A673 (cell line): ENCODE results near the gene IRS1. TPM values are rescaled to one million over a fixed set of nuclear protein-coding genes. Genes with fewer than 3 reads are reported as not detected.

ENCODE experiments used
- BruUV-seq: library from RNA; stranded (reverse); fragments of 400-500 nt; replicated peaks from 2 replicates; lab custom pipeline; 2021; lab: Mats Ljungman, UMichigan
- CTCF ChIA-PET: fragments of 300-600 bp; sonication (Branson Sonifier 250); formaldehyde crosslinking; loops from one replicate; lab custom pipeline; 2022; ENCODE audit warnings: antibody characterized with exemption; lab: Charles Lee
- POLR2A ChIA-PET: fragments of 300-600 bp; sonication (Branson Sonifier 250); formaldehyde crosslinking; loops from one replicate; lab custom pipeline; 2022; ENCODE audit warnings: antibody characterized with exemption; ENCODE audit not compliant: low non-redundant PET; lab: Charles Lee
- DNase-seq: peaks from one replicate; pipeline ENCODE4 v3.0.0-alpha.2; 2015; ENCODE audit warnings: low spot score
- H3K27ac ChIP-seq: fragments of 200-600 bp; sonication (generic); 2 replicates; pipeline ENCODE4 v1.5.1; 2016; ENCODE audit warnings: mixed run types, low read depth, mild to moderate bottlenecking, mixed read lengths, antibody characterized with exemption, low read length; ENCODE audit not compliant: poor library complexity, severe bottlenecking
- H3K27me3 ChIP-seq: fragments of 200-600 bp; sonication (generic); replicated peaks from 2 replicates; pipeline ENCODE4 v1.6.1; 2017; ENCODE audit warnings: mixed run types, low read depth, mild to moderate bottlenecking, mixed read lengths, antibody characterized with exemption, low read length; ENCODE audit not compliant: insufficient read depth, poor library complexity
- H3K36me3 ChIP-seq: fragments of 200-600 bp; sonication (generic); 2 replicates; pipeline ENCODE4 v1.6.1; 2016; ENCODE audit warnings: mixed run types, mild to moderate bottlenecking, mixed read lengths, antibody characterized with exemption, low read length; ENCODE audit not compliant: insufficient read depth, poor library complexity, severe bottlenecking
- H3K4me1 ChIP-seq: fragments of 200-600 bp; sonication (generic); 2 replicates; pipeline ENCODE4 v1.6.1; 2017; ENCODE audit warnings: mixed run types, mild to moderate bottlenecking, mixed read lengths, antibody characterized with exemption, low read length; ENCODE audit not compliant: insufficient read depth, poor library complexity, severe bottlenecking
- H3K4me3 ChIP-seq: fragments of 200-600 bp; sonication (generic); 2 replicates; pipeline ENCODE4 v1.5.1; 2016; ENCODE audit warnings: low read depth, mixed run types, mild to moderate bottlenecking, mixed read lengths, low read length; ENCODE audit not compliant: poor library complexity, severe bottlenecking
- H3K9me3 ChIP-seq: fragments of 200-600 bp; sonication (generic); 2 replicates; pipeline ENCODE4 v1.6.1; 2016; ENCODE audit warnings: mixed run types, low read depth, mild to moderate bottlenecking, mixed read lengths, antibody characterized with exemption, low read length; ENCODE audit not compliant: poor library complexity, severe bottlenecking
- CTCF ChIP-seq: fragments of 300-800, 200-600 bp; sonication (generic); conservative IDR thresholded peaks from 2 replicates; pipeline ENCODE4 v1.5.1; 2017; ENCODE audit warnings: low read depth, mild to moderate bottlenecking, antibody characterized with exemption, low read length, moderate library complexity, mixed read lengths
- EZH2 ChIP-seq: fragments of 200-600 bp; sonication (generic); IDR thresholded peaks from 2 replicates; pipeline ENCODE4 v1.6.1; 2017; ENCODE audit warnings: borderline replicate concordance, low read depth, mild to moderate bottlenecking, mixed read lengths, antibody characterized with exemption, low read length; ENCODE audit not compliant: poor library complexity, severe bottlenecking
- intact Hi-C: fragments of 100-400 bp; cut with micrococcal nuclease; formaldehyde crosslinking; loops from one replicate; pipeline ENCODE4 v1.10.0; 2022; ENCODE audit not compliant: unreplicated experiment
- total RNA-seq: library from RNA; stranded (reverse); gene quantifications from 2 replicates; pipeline ENCODE4 v1.2.3, GENCODE V29; 2021

Gene IRS1
- total RNA-seq, 1 experiment from 2014 or later = 29.3 TPM

- no peak for TF ChIP-seq EZH2
- no peak for TF ChIP-seq CTCF
- Histone ChIP-seq H3K36me3 (no peaks in the 10 kb centered on the region), H3K27me3 (no peaks in the 10 kb centered on the region), H3K4me1 (peaks cover 10% of the 10 kb centered on the region), H3K27ac (no peak overlapping the region), H3K4me3 (no peak overlapping the region), H3K9me3 (no peaks in the 10 kb centered on the region)
- BruUV-seq = no TSS peak
- POLR2A ChIA-PET = no interaction called here
- DNase-seq = no peak
- CTCF ChIA-PET = no interaction called here
- intact Hi-C loops = no loop called here
Measured at GRCh38 chr2:226726546-226726945, 73.1 kb downstream of the IRS1 start.

GRCh38 chr2:226725126-226725860 lies 74.3 kb downstream of the IRS1 start:
- BruUV-seq = no TSS peak
- peaks cover 10% of the 10 kb centered on the region for H3K4me1 ChIP-seq
- ChIA-PET POLR2A (no interaction called here), CTCF (no interaction called here)
- TF ChIP-seq CTCF (no peak), EZH2 (no peak)
- no peak overlapping the region for H3K27ac ChIP-seq
- intact Hi-C loops = no loop called here
- H3K4me3 ChIP-seq = no peak overlapping the region
- DNase-seq = no peak
- H3K27me3 ChIP-seq = no peaks in the 10 kb centered on the region
- H3K9me3 ChIP-seq = no peaks in the 10 kb centered on the region
- no peaks in the 10 kb centered on the region for H3K36me3 ChIP-seq

- DNase-seq = no peak
- Histone ChIP-seq H3K4me1 (peaks cover 10% of the 10 kb centered on the region), H3K36me3 (no peaks in the 10 kb centered on the region), H3K27ac (no peak overlapping the region), H3K4me3 (no peak overlapping the region), H3K27me3 (no peaks in the 10 kb centered on the region), H3K9me3 (no peaks in the 10 kb centered on the region)
- BruUV-seq = no TSS peak
- intact Hi-C loops = no loop called here
- CTCF ChIA-PET = no interaction called here
- no peak for TF ChIP-seq CTCF
- no peak for TF ChIP-seq EZH2
- POLR2A ChIA-PET = no interaction called here
Measured at GRCh38 chr2:226721541-226721940, 78.1 kb downstream of the IRS1 start.
